Fibroblast of gingiva (primary cell): ENCODE data around the gene SIK3.
A peak's percentile ranks its signal among the peaks of the same experiment; 100 is the strongest.

ENCODE experiments used
- DNase-seq: peaks from one replicate; pipeline ENCODE4 v3.0.0-alpha.2; 2011; ENCODE audit warnings: low read depth

SIK3 gene

GRCh38 chr11:117110294-117110950, 12.2 kb upstream of the SIK3 start:
- no peak for DNase-seq

- peak; percentile 57 for DNase-seq
These were observed 9.7 kb upstream of the SIK3 start for GRCh38 chr11:117107701-117108590.

GRCh38 chr11:117100556-117100955, 2.3 kb upstream of the SIK3 start:
- no peak for DNase-seq

- DNase-seq = no peak
These were observed 1.5 kb upstream of the SIK3 start for GRCh38 chr11:117099696-117100095.

- peak; percentile 20 for DNase-seq
These were observed 599 bp downstream of the SIK3 start for GRCh38 chr11:117097389-117098268.

GRCh38 chr11:117097014-117097388, 1.2 kb downstream of the SIK3 start:
- DNase-seq = no peak

GRCh38 chr11:117096201-117096991, 1.8 kb downstream of the SIK3 start:
- DNase-seq = no peak

- peak; percentile 90 for DNase-seq
These were observed 2.7 kb downstream of the SIK3 start for GRCh38 chr11:117095284-117096161.

GRCh38 chr11:117094776-117095175, 3.5 kb downstream of the SIK3 start:
- DNase-seq = peak; percentile 23

GRCh38 chr11:117092951-117093590, 5.2 kb downstream of the SIK3 start:
- DNase-seq = no peak

GRCh38 chr11:117091753-117092477, 6.3 kb downstream of the SIK3 start:
- no peak for DNase-seq

GRCh38 chr11:117090111-117090706, 8.0 kb downstream of the SIK3 start:
- DNase-seq = no peak

GRCh38 chr11:117089685-117090084, 8.5 kb downstream of the SIK3 start:
- DNase-seq = no peak

- DNase-seq = no peak
These were observed 10.8 kb downstream of the SIK3 start for GRCh38 chr11:117087446-117087845.

- DNase-seq = no peak
These were observed 13.2 kb downstream of the SIK3 start for GRCh38 chr11:117084992-117085391.

- DNase-seq = peak; percentile 21
These were observed 15.0 kb downstream of the SIK3 start for GRCh38 chr11:117083011-117083935.

GRCh38 chr11:117081908-117082307, 16.3 kb downstream of the SIK3 start:
- DNase-seq = no peak

- no peak for DNase-seq
These were observed 17.9 kb downstream of the SIK3 start for GRCh38 chr11:117080370-117080769.
